Astrocyte (in vitro differentiated cells and primary cell): ENCODE measurements around the gene ELK4. TPM values are rescaled to one million over a fixed set of nuclear protein-coding genes. Genes with fewer than 3 reads are reported as not detected.

Source experiments
- DNase-seq: peaks from one replicate; pipeline ENCODE4 v3.0.0-alpha.2; 2010; ENCODE audit warnings: low read depth
- FAIRE-seq: peaks from 2 replicates; lab custom pipeline; 2011; peaks lifted over from hg19 to GRCh38; lab: Jason Lieb, UNC
- H2AFZ ChIP-seq: 2 replicates; pipeline ENCODE4 v1.6.0; 2012; ENCODE audit warnings: low read depth, low read length, inconsistent platforms
- H3K27ac ChIP-seq: 2 replicates; pipeline ENCODE4 v1.5.1; 2011; ENCODE audit warnings: low read depth, low read length, inconsistent platforms
- H3K27me3 ChIP-seq: 2 replicates; pipeline ENCODE4 v1.6.0; 2011; ENCODE audit warnings: low read length, inconsistent platforms; ENCODE audit not compliant: insufficient read depth
- H3K36me3 ChIP-seq: 2 replicates; pipeline ENCODE4 v1.5.1; 2011; ENCODE audit warnings: low read length, inconsistent platforms; ENCODE audit not compliant: insufficient read depth
- H3K4me1 ChIP-seq: 2 replicates; pipeline ENCODE4 v1.5.1; 2011; ENCODE audit warnings: low read length, inconsistent platforms; ENCODE audit not compliant: insufficient read depth
- H3K4me2 ChIP-seq: 2 replicates; pipeline ENCODE4 v1.6.0; 2012; ENCODE audit warnings: low read length, inconsistent platforms
- H3K4me3 ChIP-seq: 2 replicates; pipeline ENCODE4 v1.5.1; 2011; ENCODE audit warnings: low read depth, mild to moderate bottlenecking, low read length, inconsistent platforms; ENCODE audit not compliant: insufficient read depth
- H3K79me2 ChIP-seq: 2 replicates; pipeline ENCODE4 v1.6.0; 2012; ENCODE audit warnings: mild to moderate bottlenecking, low read length, inconsistent platforms; ENCODE audit not compliant: insufficient read depth
- H3K9ac ChIP-seq: 2 replicates; pipeline ENCODE4 v1.6.0; 2012; ENCODE audit warnings: mild to moderate bottlenecking, low read length, inconsistent platforms
- H3K9me3 ChIP-seq: 2 replicates; pipeline ENCODE4 v1.5.1; 2012; ENCODE audit warnings: low read depth, mild to moderate bottlenecking, low read length, inconsistent platforms; ENCODE audit not compliant: insufficient read depth
- H4K20me1 ChIP-seq: 2 replicates; pipeline ENCODE4 v1.6.0; 2012; ENCODE audit warnings: low read length, inconsistent platforms; ENCODE audit not compliant: insufficient read depth
- H3K27ac Mint-ChIP-seq: one replicate; pipeline ENCODE4 v1.8.0; 2021; ENCODE audit warnings: mild to moderate bottlenecking, mixed read lengths; ENCODE audit not compliant: unreplicated experiment
- H3K27me3 Mint-ChIP-seq: one replicate; pipeline ENCODE4 v1.8.0; 2021; ENCODE audit warnings: low read depth, mixed read lengths; ENCODE audit not compliant: unreplicated experiment
- H3K36me3 Mint-ChIP-seq: one replicate; pipeline ENCODE4 v1.8.0; 2021; ENCODE audit warnings: low read depth, mixed read lengths; ENCODE audit not compliant: unreplicated experiment
- H3K4me1 Mint-ChIP-seq: one replicate; pipeline ENCODE4 v1.8.0; 2021; ENCODE audit warnings: low read depth, mixed read lengths; ENCODE audit not compliant: unreplicated experiment
- H3K4me3 Mint-ChIP-seq: one replicate; pipeline ENCODE4 v1.8.0; 2021; ENCODE audit warnings: mild to moderate bottlenecking, moderate library complexity, mixed read lengths; ENCODE audit not compliant: unreplicated experiment
- H3K9me3 Mint-ChIP-seq: one replicate; pipeline ENCODE4 v1.8.0; 2021; ENCODE audit warnings: mild to moderate bottlenecking, mixed read lengths; ENCODE audit not compliant: unreplicated experiment
- CTCF ChIP-seq: IDR thresholded peaks from 2 replicates; pipeline ENCODE4 v1.5.1; 2011; ENCODE audit warnings: low read depth, mild to moderate bottlenecking, inconsistent platforms, low read length, moderate library complexity; ENCODE audit not compliant: insufficient read depth
- EZH2 ChIP-seq: IDR thresholded peaks from 2 replicates; pipeline ENCODE4 v1.6.1; 2012; ENCODE audit warnings: mild to moderate bottlenecking, low read length, inconsistent platforms; ENCODE audit not compliant: insufficient read depth
- total RNA-seq: library from RNA; stranded (reverse); gene quantifications from 2 replicates; pipeline ENCODE4 v1.2.1, GENCODE V29; 2021

ELK4 gene
- total RNA-seq, 1 donor from 2014 or later = 31.3 TPM

GRCh38 chr1:205588636-205589035, 43.2 kb downstream of the ELK4 start:
- Mint-ChIP-seq H3K9me3 (no peaks in the 10 kb centered on the region), H3K4me3 (no peak overlapping the region), H3K4me1 (peaks cover 4% of the 10 kb centered on the region), H3K36me3 (no peaks in the 10 kb centered on the region), H3K27me3 (peaks cover 12% of the 10 kb centered on the region), H3K27ac (no peak overlapping the region)
- Histone ChIP-seq H4K20me1 (no peaks in the 10 kb centered on the region), H3K9me3 (no peaks in the 10 kb centered on the region), H3K9ac (no peak overlapping the region), H3K27ac (no peak overlapping the region), H3K4me1 (peaks cover 6% of the 10 kb centered on the region), H3K36me3 (no peaks in the 10 kb centered on the region), H3K4me2 (peak overlapping the region; percentile 17), H3K79me2 (no peaks in the 10 kb centered on the region), H2AFZ (no peak overlapping the region), H3K4me3 (no peak overlapping the region), H3K27me3 (peaks cover 3% of the 10 kb centered on the region)
- DNase-seq (peak; percentile 52), FAIRE-seq (no peak)
- no peak for TF ChIP-seq EZH2
- peak; percentile 54 for TF ChIP-seq CTCF

DNA sequence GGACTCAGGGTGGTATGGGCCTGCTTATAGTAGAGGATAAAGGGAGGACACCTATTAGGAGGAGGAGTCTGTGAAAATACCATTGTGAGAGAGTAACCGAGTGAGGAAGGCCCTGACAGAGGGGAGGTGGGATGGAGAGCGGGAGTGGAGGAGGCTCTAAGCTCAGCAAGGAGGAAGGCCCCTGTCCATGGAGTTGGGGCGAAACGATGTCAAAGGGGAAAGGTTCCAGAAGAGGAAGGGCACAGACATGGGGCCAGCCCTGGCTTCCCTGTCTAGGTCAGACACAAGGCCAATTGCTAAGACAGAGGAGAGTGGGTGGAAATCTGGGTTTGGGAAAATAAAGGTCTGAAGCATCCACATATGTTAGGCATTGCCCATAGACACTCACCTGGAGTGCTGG, 44.2 kb downstream of the ELK4 start:
- no peak overlapping the region for H3K4me2 ChIP-seq
- no peaks in the 10 kb centered on the region for H3K9me3 ChIP-seq
- no peak overlapping the region for H3K27ac ChIP-seq
- Mint-ChIP-seq H3K27ac (no peak overlapping the region), H3K4me1 (peaks cover 4% of the 10 kb centered on the region), H3K36me3 (no peaks in the 10 kb centered on the region), H3K9me3 (no peaks in the 10 kb centered on the region), H3K27me3 (peaks cover 23% of the 10 kb centered on the region), H3K4me3 (no peak overlapping the region)
- DNase-seq = no peak
- peaks cover 6% of the 10 kb centered on the region for H3K4me1 ChIP-seq
- no peak overlapping the region for H3K9ac ChIP-seq
- TF ChIP-seq CTCF (no peak), EZH2 (no peak)
- H3K79me2 ChIP-seq = no peaks in the 10 kb centered on the region
- H2AFZ ChIP-seq = no peak overlapping the region
- no peaks in the 10 kb centered on the region for H4K20me1 ChIP-seq
- H3K4me3 ChIP-seq = no peak overlapping the region
- H3K27me3 ChIP-seq = peaks cover 3% of the 10 kb centered on the region
- H3K36me3 ChIP-seq = no peaks in the 10 kb centered on the region
- no peak for FAIRE-seq

GRCh38 chr1:205585835-205586785, 45.7 kb downstream of the ELK4 start:
- peaks cover 37% of the 10 kb centered on the region for H3K27me3 Mint-ChIP-seq
- H3K4me2 ChIP-seq = no peak overlapping the region
- no peak for FAIRE-seq

More at GRCh38 chr1:205585835-205586785, 45.7 kb downstream of the ELK4 start:
- TF ChIP-seq CTCF (no peak), EZH2 (no peak)
- H2AFZ ChIP-seq = no peak overlapping the region
- H3K4me3 ChIP-seq = no peak overlapping the region
- no peaks in the 10 kb centered on the region for H3K79me2 ChIP-seq
- H3K36me3 Mint-ChIP-seq = no peaks in the 10 kb centered on the region
- no peak overlapping the region for H3K27ac Mint-ChIP-seq
- no peak for DNase-seq
- no peaks in the 10 kb centered on the region for H4K20me1 ChIP-seq
- no peaks in the 10 kb centered on the region for H3K9me3 ChIP-seq
- H3K9ac ChIP-seq = no peak overlapping the region
- no peak overlapping the region for H3K4me3 Mint-ChIP-seq
- H3K4me1 ChIP-seq = peaks cover 3% of the 10 kb centered on the region
- H3K36me3 ChIP-seq = no peaks in the 10 kb centered on the region
- H3K27me3 ChIP-seq = peaks cover 3% of the 10 kb centered on the region
- H3K4me1 Mint-ChIP-seq = peaks cover 4% of the 10 kb centered on the region
- no peak overlapping the region for H3K27ac ChIP-seq
- no peaks in the 10 kb centered on the region for H3K9me3 Mint-ChIP-seq
